ENCODE measurements around the gene ACTL6A. TPM values are rescaled to one million over a fixed set of nuclear protein-coding genes. Genes with fewer than 3 reads are reported as not detected.

Gene ACTL6A
- total RNA-seq, 1 experiment from 2014 or later, result 61.9 TPM

DNA sequence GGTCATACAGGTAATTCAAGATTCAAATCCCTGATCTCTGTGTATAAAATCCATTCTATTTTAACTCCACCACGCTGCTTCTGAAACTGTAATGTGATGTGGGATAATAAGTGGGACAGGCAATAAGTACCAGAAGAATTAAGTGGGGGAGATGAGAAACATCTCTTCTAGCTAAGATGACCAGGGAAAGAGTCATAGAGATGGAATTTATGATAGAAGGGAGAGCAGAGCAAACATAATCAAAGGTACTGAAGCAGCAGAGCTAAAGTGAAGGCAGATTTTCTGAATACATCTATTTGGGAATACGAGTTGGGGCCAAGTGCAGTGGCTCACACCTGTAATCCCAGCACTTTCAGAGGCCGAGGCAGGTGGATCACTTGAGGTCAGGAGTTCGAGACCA, 36.8 kb downstream of the ACTL6A start:
- H3K4me1 ChIP-seq (ENCODE audit: control insufficient read depth in 1 of 2, insufficient read depth in 2 of 2, low read length in 2 of 2), result peaks cover 5 to 8% of the 10 kb centered on the region in 2 experiments; a peak in 3 of 4 replicates
- ATAC-seq (no peak), DNase-seq (ENCODE audit: low read depth, low spot score) (no peak)
- BruUV-seq (replicated peaks), result no TSS peak
- TF ChIP-seq ELF1 (IDR thresholded peaks at IDR 0.05; ENCODE audit: borderline replicate concordance, low read depth) (no peak), EZH2 (IDR thresholded peaks at IDR 0.05) (no peak), POLR2A (IDR thresholded peaks at IDR 0.05; ENCODE audit: borderline replicate concordance, extremely low read depth, insufficient read depth, insufficient read length) (no peak), EZH2phosphoT487 (IDR thresholded peaks at IDR 0.05; ENCODE audit: borderline replicate concordance) (no peak), SP1 (IDR thresholded peaks at IDR 0.05; ENCODE audit: low read depth) (no peak), CBX3 (IDR thresholded peaks at IDR 0.05; ENCODE audit: low read depth) (no peak), CEBPB (IDR thresholded peaks at IDR 0.05; ENCODE audit: low read depth) (no peak)
- TF ChIP-seq, protein P1, sequence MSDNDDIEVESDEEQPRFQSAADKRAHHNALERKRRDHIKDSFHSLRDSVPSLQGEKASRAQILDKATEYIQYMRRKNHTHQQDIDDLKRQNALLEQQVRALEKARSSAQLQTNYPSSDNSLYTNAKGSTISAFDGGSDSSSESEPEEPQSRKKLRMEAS (IDR thresholded peaks at IDR 0.05), result no peak
- H3K27me3 ChIP-seq (ENCODE audit: insufficient read depth, low read length), result no peaks in the 10 kb centered on the region
- no peak overlapping the region for H3K4me3 ChIP-seq (replicated peaks in 1 of 2; ENCODE audit: low read depth in 1 of 2, low read length in 2 of 2)
- no peaks in the 10 kb centered on the region for H4K20me1 ChIP-seq (ENCODE audit: insufficient read depth)
- no peak overlapping the region for H3K27ac ChIP-seq (ENCODE audit: low read depth, low read length)
- ChIA-PET RAD21 (ENCODE audit: low non-redundant PET in 1 of 2, low total read pairs in 2 of 2, uncharacterized antibody in 2 of 2, unreplicated experiment in 2 of 2) (no interaction called here), CTCF (no interaction called here), POLR2A (interaction anchor here (0.7 kb wide), 1 partner anchor 16 kb away, joined by 3 read pairs; no protein-coding TSS in a partner anchor)
- no peaks in the 10 kb centered on the region for H3K9me2 ChIP-seq (ENCODE audit: insufficient read depth)
- H3K9ac ChIP-seq (ENCODE audit: low read length), result no peak overlapping the region
- peaks cover 46% of the 10 kb centered on the region for H3K79me2 ChIP-seq (ENCODE audit: insufficient read depth, low read length)
- H3K4me2 ChIP-seq (ENCODE audit: low read length), result no peak overlapping the region
- H3K36me3 ChIP-seq (ENCODE audit: control insufficient read depth in 1 of 2, insufficient read depth in 2 of 2, low read length in 2 of 2), result peaks cover 44 to 46% of the 10 kb centered on the region in 2 experiments
- H3K9me3 ChIP-seq (ENCODE audit: control insufficient read depth in 1 of 2, insufficient read depth in 1 of 2, low read depth in 1 of 2, low read length in 2 of 2), result no peaks in the 10 kb centered on the region
- intact Hi-C loops (cut with micrococcal nuclease), result no loop called here
- H2AFZ ChIP-seq (ENCODE audit: low read depth, low read length, poor library complexity, severe bottlenecking), result no peak overlapping the region

DNA sequence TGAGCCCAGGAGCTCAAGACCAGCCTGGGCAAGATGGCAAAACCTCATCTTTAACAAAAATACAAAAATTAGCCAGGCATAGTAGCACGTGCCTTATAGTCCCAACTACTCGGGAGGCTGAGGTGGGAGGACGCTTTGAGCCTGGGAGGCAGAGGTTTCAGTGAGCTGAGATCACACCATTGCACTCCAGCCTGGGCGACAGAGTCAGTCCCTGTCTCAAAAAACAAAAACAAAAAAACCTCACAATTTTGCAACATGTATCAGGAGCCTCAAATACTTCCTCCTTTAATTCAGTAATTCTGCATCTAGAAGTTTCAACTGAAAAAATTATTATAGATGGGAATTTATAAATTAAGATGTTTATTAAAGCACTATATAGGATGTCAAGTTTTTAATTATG, 40.6 kb downstream of the ACTL6A start:
- Histone ChIP-seq H3K4me2 (ENCODE audit: low read length) (peak overlapping the region; percentile 79), H3K4me3 (replicated peaks in 1 of 2; ENCODE audit: low read depth in 1 of 2, low read length in 2 of 2) (peak overlapping the region; percentile 76 to 87), H3K27ac (ENCODE audit: low read depth, low read length) (no peak overlapping the region), H3K27me3 (ENCODE audit: insufficient read depth, low read length) (no peaks in the 10 kb centered on the region), H4K20me1 (ENCODE audit: insufficient read depth) (no peaks in the 10 kb centered on the region), H3K9ac (ENCODE audit: low read length) (peak overlapping the region; percentile 97), H3K36me3 (ENCODE audit: control insufficient read depth in 1 of 2, insufficient read depth in 2 of 2, low read length in 2 of 2) (peaks cover 18 to 27% of the 10 kb centered on the region in 2 experiments; a peak in 3 of 4 replicates), H3K4me1 (ENCODE audit: control insufficient read depth in 1 of 2, insufficient read depth in 2 of 2, low read length in 2 of 2) (peaks cover 5 to 8% of the 10 kb centered on the region in 2 experiments; a peak in 3 of 4 replicates), H3K9me3 (ENCODE audit: control insufficient read depth in 1 of 2, insufficient read depth in 1 of 2, low read depth in 1 of 2, low read length in 2 of 2) (no peaks in the 10 kb centered on the region), H3K9me2 (ENCODE audit: insufficient read depth) (no peaks in the 10 kb centered on the region), H3K79me2 (ENCODE audit: insufficient read depth, low read length) (peaks cover 79% of the 10 kb centered on the region), H2AFZ (ENCODE audit: low read depth, low read length, poor library complexity, severe bottlenecking) (no peak overlapping the region)
- intact Hi-C loops (cut with micrococcal nuclease), result no loop called here
- RAD21 ChIA-PET (ENCODE audit: low non-redundant PET in 1 of 2, low total read pairs in 2 of 2, uncharacterized antibody in 2 of 2, unreplicated experiment in 2 of 2), result no interaction called here
- POLR2A ChIA-PET, result no interaction called here
- CTCF ChIA-PET, result no interaction called here
- ATAC-seq (no peak), DNase-seq (ENCODE audit: low read depth, low spot score) (no peak)
- no TSS peak for BruUV-seq (replicated peaks)
- no peak for TF ChIP-seq EZH2phosphoT487 (IDR thresholded peaks at IDR 0.05; ENCODE audit: borderline replicate concordance)
- no peak for TF ChIP-seq ZFX (IDR thresholded peaks at IDR 0.05)
- no peak for TF ChIP-seq SIN3A (IDR thresholded peaks at IDR 0.05; ENCODE audit: low read depth)
- TF ChIP-seq CEBPB (IDR thresholded peaks at IDR 0.05; ENCODE audit: low read depth), result no peak
- TF ChIP-seq, protein P2, sequence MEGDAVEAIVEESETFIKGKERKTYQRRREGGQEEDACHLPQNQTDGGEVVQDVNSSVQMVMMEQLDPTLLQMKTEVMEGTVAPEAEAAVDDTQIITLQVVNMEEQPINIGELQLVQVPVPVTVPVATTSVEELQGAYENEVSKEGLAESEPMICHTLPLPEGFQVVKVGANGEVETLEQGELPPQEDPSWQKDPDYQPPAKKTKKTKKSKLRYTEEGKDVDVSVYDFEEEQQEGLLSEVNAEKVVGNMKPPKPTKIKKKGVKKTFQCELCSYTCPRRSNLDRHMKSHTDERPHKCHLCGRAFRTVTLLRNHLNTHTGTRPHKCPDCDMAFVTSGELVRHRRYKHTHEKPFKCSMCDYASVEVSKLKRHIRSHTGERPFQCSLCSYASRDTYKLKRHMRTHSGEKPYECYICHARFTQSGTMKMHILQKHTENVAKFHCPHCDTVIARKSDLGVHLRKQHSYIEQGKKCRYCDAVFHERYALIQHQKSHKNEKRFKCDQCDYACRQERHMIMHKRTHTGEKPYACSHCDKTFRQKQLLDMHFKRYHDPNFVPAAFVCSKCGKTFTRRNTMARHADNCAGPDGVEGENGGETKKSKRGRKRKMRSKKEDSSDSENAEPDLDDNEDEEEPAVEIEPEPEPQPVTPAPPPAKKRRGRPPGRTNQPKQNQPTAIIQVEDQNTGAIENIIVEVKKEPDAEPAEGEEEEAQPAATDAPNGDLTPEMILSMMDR (IDR thresholded peaks at IDR 0.05 in 2 of 3, conservative IDR thresholded peaks at IDR 0.05 in 1 of 3; ENCODE audit: borderline replicate concordance in 1 of 3, insufficient read depth in 1 of 3, low read depth in 2 of 3, low read length in 2 of 3), result no peak
- TF ChIP-seq, protein P3, sequence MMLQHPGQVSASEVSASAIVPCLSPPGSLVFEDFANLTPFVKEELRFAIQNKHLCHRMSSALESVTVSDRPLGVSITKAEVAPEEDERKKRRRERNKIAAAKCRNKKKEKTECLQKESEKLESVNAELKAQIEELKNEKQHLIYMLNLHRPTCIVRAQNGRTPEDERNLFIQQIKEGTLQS (IDR thresholded peaks at IDR 0.05), result no peak
- TF ChIP-seq JUND (IDR thresholded peaks at IDR 0.05), result no peak
- TF ChIP-seq SRF (IDR thresholded peaks at IDR 0.05; ENCODE audit: low read depth), result no peak
- TF ChIP-seq ELF1 (IDR thresholded peaks at IDR 0.05; ENCODE audit: borderline replicate concordance, low read depth), result no peak
- TF ChIP-seq YY1 (IDR thresholded peaks at IDR 0.05; ENCODE audit: extremely low read depth, insufficient replicate concordance, low read depth, low read length), result no peak
- no peak for TF ChIP-seq CBX3 (IDR thresholded peaks at IDR 0.05; ENCODE audit: low read depth)
- TF ChIP-seq, protein P1 (IDR thresholded peaks at IDR 0.05), result no peak
- TF ChIP-seq POLR2A (IDR thresholded peaks at IDR 0.05; ENCODE audit: borderline replicate concordance, extremely low read depth, insufficient read depth, insufficient read length), result no peak
- TF ChIP-seq, protein P4, sequence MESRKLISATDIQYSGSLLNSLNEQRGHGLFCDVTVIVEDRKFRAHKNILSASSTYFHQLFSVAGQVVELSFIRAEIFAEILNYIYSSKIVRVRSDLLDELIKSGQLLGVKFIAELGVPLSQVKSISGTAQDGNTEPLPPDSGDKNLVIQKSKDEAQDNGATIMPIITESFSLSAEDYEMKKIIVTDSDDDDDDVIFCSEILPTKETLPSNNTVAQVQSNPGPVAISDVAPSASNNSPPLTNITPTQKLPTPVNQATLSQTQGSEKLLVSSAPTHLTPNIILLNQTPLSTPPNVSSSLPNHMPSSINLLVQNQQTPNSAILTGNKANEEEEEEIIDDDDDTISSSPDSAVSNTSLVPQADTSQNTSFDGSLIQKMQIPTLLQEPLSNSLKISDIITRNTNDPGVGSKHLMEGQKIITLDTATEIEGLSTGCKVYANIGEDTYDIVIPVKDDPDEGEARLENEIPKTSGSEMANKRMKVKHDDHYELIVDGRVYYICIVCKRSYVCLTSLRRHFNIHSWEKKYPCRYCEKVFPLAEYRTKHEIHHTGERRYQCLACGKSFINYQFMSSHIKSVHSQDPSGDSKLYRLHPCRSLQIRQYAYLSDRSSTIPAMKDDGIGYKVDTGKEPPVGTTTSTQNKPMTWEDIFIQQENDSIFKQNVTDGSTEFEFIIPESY (IDR thresholded peaks at IDR 0.05; ENCODE audit: extremely low read depth, insufficient replicate concordance, low read length), result no peak

Measured in HCT116 (cell line).